Ecto neural progenitor cell (in vitro differentiated cells): ENCODE results near the gene SLF1.

Experiments
- DNase-seq: peaks from one replicate; pipeline ENCODE4 v3.0.0-alpha.2; 2018; ENCODE audit warnings: low spot score

The SLF1 gene

DNA sequence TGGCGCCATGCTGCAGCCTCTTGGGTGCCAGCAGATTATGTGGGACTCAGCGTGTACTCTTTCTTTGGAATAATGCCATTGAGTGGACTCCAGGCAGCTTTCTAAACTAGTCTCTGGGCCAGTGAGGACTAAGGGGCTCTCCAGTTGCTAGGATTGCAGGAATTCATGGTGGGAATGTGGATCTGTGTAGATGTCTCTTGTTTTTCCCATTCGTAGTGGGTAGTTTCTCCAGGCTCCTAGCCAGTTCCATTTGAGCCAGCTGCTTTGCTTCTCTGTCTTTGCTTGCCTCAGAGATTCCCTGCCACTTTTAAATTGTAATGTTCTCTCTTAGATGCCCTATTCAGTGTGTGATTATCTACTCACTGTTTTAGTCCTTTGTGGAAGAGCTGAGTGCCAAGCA, 42.6 kb downstream of the SLF1 start:
- DNase-seq: no peak

DNA sequence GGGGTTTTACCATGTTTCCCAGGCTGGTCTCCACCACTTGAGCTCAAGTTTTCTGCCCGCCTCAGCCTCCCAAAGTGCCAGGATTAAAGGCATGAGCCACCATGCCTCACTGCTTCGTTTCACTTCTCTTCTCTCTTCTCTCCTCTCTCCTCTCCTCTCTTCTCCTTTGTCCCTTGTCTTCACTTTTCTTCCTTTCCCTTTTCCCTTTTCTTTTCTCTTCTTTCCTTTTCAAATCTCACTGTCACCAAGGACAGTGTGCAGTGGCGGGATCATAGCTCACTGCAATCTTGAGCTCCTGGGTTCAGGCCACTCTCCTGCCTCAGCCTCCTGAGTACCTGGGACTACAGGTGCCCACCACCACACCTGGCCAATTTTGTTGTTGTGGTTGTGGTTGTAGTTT, 49.5 kb downstream of the SLF1 start:
- no peak for DNase-seq

DNA sequence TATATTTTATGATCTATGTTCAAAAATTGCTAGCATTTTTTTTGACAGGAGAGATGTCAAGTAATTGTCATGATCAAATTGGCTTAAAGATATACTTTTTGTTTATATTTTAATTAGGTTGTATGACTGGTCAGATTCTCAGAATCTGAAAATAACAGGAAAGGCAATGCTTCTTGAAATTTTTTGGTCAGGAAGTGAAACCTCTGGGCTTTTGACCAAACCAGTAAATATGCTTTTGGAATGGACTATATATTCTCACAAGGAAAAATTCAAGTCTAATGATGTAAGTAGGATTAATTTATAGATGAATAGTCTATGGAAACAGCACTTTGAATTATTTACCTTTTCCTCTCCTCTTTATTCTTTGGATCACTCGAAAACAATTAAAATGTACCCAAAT, 52.3 kb downstream of the SLF1 start:
- no peak for DNase-seq

DNA sequence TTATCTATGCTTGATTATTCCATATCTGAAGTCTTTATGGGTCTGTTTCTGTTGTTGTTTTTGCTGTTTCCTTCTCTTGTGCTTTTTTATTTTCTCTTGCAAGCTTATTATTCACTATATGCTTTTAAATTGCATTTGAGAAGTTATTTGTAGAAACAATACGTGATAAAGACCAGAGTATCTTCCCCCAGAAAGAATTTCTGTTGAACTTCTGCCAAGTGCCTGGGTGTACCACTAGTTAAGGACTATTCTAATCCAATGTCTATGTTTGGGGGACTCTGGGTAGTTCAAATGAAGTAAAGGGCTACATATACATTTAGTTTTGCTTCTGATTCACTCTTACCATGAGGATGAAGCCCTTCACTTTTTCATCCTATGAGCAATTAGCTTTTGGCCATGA, 54.3 kb downstream of the SLF1 start:
- DNase-seq: no peak

DNA sequence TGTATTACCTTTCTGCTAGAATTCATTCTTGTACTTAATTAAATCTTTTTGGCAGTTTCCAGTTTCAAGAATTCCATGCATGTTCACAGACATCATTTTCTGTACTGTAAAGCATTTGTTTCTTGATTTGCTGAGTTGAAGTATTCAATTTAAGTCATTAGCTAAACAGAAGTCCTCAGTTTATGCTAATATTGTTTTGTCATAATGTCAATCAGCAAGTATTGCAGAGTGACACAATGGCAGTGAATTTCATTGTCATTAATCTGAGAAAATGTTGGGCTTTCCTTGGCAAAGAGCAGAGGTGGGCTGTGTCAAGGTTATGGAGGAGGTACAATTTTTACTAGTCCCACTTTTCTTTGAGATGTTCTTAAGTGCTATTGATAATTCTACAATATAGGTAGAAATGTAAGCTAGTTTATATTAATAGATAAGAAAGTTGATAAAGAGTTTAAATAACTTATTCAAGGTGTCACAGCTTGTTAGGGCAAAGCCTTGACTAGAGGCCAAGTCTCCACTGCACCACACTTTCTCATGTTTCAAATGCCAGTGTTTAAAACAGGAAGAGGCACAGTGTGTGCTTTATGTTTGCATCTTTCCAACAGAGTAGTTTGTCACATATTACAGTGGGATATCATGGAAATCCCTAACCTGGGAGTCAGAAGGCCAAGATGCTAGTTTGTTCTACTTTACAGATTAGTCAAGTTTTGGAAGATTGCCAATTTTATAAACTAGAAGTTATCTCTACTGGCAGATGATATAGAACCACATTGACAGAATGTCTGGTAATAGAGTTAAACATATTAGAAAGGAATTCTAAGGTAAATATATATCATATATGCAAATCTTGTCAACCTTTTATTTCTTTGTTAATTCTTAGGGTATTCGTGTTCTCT, 56.3 kb downstream of the SLF1 start:
- DNase-seq: no peak

DNA sequence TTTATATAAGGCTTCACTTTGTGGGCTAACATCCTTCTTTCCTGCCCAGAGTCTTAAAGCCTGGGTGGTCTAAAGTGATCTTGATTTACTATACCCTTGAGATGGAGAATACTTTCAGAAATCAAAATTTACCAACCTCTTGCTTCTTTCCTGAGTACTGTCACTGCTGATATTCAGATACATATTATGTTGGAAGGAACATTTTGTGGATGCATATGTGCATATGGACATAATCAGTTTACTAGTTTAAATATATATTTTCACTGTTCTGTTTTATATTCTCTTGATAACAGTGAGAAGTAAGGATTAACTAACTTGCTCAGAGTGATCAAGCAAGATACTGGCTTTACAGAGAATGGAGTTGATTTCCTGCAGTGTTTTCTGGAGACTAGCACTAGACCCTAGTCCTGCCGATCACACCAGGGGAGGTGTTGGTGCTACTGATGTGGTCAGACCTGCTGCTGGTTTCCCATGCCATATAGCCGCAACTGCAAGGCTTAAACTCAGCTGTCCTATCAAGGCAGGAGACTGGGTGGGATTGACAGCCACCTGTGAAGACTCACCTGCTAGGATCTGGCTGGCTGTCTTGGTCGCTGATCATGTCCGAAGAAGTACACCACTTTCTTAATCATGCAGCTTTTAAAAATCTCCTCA, 57.6 kb downstream of the SLF1 start:
- DNase-seq: no peak

DNA sequence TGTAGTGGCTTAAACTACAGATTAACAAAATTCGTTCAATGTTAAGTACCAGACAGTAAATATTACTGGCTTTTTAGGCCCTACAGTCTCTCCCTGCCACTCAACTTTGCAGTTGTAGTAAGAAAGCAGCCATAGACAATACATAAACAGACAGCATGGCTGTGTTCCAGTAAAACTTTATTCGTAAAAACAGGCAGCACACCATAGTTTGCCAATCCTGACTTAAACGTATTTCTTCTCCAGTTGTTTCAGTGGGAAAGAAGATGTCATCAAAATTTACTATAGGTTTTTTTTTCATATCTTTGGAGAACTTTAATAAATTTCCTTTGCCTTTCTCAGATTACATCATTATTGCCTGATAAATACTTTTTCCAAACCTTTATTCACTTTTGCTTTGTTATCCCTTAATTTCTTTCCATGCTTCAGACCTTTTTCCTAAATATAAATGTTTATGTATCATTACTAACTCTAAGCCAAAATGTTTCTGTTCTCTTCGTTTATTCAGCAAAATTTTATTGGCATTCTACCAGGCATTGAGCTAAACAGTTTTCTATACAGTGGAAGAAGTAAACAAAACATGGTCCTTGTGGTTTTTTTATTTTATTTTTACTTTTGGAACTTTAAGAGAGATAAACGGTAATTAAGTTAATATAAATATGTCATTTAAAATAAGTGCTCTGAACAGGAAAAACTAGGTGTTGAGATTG, 64.5 kb downstream of the SLF1 start:
- DNase-seq: no peak

DNA sequence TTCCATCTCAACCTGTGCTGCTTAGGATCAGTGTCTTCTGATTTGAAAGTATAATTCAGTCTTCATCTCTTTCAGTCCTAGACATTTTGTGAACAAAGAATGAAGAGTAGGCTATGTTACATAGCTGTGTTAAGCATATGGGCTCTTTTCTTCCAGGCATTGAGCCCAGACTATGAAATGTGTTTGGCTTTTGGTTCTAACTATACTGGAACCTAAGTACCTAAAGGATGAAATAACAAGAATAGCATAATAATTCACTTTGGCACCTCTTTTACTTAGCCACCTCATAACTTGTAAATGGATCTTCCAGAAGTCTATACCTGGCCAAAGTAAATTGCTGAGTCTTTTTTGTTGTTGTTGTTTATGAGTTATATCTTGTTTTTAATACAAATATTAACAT, 71.4 kb downstream of the SLF1 start:
- DNase-seq: no peak

DNA sequence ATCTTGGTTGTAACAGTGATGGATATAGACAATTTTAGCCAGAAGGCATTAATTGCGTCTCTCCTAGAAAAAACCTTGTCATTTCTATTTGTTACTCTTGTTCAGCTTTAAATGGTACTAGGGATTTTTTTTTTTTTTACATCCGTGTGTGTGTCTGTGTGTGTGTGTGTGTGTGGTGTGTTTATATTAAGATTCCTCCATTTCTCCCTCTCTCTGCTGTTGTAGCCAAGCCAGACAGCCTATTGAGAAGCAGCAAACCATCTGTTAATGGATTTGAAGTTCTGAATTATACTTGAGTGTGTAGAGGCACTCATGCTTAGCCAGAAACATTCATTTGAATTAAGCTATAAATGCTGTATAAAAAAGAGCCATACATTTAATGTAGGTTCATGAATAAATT, 72.3 kb downstream of the SLF1 start:
- no peak for DNase-seq

DNA sequence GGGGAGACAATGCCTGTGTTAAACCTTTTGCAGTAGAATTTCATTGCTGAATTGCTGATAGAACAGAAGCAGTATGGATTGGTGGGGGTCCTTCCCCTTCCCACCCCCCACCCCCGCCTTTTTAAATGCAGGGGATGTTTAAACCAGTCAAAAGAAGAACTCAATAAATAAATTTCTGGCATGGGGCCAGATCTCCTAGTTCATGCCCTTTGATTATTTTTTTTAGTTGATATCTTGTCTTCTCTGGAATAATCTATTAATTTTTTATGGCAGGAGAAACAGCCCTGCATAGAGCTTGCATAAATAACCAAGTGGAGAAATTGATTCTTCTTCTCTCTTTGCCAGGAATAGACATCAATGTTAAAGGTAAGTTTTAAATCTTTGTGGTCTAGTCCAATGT, 72.8 kb downstream of the SLF1 start:
- DNase-seq: no peak

DNA sequence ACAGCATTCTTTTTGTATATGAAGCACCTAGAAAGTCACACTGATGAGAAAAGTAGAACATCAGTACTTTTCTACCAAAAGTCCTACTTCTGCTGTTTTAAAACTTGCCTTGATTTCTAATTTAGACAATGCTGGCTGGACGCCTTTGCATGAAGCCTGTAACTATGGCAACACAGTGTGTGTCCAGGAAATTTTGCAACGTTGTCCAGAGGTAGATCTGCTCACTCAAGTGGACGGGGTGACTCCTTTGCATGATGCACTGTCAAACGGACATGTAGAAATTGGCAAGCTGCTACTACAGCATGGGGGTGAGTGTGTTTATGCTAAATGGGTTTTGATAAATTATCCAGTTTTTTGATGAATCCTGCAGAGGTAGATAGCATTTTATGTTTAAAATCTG, 73.5 kb downstream of the SLF1 start:
- no peak for DNase-seq

DNA sequence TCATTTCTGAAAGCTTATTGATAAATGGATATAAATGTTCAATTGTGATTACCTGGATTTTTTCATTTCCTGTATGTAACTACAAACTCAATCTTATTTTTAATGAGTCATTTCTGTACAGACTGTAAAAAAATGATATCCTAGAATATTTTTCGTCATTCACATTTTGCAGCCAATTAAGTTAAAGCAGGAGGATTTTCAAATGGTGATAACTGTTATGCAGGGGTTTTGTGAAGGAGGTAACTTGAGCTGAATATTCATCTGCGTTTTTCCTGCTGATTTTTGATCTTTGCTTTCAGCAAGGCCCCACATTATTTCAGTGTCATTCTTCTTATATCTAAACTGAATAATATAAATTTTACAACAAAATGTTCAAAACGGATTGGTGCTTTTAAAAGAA, 74.1 kb downstream of the SLF1 start:
- no peak for DNase-seq

DNA sequence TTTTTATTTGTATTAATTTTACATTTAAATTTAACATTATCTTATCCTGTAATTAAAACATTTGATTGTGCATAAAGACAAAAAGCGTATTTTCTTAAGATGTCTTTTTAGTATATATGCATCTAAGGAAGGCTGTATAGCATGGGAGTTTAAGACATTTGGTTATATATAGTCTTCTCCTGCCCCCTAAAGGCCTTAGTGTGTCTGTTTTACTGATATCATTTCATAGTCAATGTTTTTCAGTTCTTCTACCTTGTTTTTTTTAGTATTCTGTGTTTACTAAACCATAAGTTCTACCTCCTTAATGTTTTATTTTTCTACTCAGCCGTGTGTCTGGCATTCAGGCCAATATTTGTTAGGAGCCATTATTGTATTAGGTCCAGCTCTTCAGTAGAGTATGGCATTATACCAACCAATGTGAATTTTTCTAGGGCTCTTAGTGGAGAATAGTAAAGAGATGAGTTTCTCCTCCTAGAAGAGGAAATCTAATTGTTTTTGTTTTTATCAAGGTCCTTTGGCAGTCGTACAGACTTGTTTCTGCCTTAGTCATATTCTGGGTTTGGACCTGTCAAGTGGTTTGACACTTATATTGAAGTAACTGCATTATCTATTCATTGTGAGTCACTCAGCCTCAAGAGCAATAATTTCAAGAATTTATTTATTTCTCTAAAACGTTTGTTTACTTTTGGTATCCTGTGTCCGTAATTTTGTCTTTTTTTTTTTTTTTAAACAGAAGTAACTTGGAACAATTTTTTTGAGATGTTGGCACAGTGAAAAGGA, 74.8 kb downstream of the SLF1 start:
- no peak for DNase-seq

DNA sequence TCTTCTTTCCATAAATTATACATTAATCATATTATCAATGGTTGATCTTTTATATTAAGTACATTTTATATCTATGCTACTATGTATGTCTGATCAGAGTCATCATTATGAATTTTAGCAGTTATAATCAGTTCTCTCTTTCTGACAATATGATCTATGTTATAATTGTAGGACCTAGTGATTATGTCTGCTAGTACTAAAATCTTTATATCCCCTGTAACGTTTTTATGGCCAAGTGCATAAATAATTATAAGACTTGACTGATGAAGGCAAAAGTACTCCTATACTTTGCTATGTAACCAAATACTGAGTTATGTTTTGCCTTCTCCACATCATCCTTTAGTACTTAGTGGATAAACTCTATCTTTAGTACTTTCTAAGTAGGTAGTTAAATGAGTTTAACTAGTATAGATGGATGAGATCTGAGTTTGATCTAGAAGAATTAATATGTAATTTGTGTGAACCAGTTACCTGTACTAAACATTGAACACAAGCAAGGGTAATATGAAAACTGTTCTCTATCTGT, 75.4 kb downstream of the SLF1 start:
- DNase-seq: no peak

DNA sequence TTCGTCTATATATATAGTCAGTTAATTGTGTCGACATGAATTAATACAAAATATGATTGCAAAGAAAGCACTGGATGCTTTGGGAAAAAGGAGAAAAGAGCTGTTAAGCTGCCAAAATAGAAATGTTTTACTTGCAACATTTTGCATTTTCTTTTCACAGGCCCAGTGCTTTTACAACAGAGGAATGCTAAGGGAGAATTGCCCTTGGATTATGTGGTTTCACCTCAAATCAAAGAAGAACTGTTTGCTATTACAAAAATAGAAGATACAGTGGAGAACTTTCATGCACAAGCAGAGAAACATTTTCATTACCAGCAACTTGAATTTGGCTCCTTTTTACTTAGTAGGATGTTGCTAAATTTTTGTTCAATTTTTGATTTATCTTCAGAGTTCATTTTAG, 76.2 kb downstream of the SLF1 start:
- no peak for DNase-seq

DNA sequence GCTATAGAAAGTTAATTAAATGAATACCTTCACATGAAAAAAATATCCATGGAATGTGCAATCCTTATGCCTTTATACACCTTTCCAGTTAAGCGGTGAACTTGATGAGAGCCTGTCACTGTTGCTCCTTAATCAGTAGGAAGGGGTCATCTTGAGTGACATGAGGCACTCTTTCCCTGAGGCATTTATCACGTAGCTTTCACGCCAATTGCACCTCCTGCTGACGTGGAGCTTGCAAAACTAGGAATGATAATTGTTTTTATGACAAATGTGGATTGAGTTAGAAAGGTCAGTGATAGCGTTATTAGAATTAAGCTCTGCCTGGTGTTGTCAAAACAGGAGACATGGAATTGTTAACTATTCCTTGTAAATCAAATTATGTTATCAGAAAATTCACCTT, 79.7 kb downstream of the SLF1 start:
- DNase-seq: no peak

DNA sequence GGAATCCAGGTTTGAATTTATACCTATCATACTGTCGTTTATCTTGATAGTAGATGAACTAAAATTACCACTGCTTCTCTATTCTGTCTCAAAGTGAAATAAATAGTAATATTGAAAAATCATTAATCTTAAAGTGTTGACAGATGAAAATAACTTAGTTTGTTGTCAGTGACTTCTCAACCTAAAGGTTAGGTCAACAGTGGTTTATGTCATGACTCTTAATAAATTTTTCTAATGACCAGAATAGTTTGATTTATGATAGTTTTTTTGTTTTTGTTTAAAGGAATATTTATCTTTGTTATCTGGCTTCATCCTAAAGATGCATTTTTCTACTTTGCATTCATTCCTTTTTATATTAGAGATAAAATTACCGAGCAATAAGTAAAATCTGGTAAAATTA, 81.1 kb downstream of the SLF1 start:
- no peak for DNase-seq

DNA sequence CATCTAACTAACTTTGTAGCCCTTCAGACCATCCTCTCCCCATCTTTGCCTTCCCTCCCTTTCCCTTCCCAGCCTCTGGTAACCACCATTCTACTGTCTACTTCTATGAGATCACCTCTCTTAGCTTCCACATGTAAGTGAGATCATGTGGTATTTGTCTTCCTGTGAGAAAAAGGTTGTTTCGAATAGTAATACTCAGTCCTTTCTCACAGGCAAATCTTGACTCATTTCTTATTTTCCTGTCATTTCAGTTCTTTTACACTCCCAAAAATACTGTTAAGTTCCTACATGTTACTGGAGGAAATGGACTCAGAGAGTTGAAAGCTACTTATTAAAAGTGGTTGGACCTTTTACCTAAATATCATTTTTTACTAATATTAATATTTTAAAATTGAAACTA, 82.1 kb downstream of the SLF1 start:
- no peak for DNase-seq

DNA sequence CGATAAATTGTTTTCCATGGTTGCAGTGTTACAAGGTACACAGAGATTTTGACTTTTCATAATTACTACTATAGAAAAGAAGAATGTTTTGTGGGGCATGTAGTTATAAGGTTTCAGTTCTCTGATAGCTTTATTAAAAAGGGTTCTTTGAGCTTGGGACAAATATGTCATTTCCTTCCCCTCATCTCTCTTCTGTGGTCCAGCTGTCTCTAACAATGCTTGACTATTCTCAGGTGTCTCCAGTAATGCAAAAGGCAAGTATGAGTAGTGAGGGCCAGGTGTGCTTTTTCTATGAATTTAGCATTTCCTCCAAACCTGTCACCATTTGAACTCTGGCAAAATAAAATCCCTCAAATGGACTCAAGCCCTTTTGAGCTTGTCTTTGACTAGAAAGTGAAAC, 84.3 kb downstream of the SLF1 start:
- no peak for DNase-seq

DNA sequence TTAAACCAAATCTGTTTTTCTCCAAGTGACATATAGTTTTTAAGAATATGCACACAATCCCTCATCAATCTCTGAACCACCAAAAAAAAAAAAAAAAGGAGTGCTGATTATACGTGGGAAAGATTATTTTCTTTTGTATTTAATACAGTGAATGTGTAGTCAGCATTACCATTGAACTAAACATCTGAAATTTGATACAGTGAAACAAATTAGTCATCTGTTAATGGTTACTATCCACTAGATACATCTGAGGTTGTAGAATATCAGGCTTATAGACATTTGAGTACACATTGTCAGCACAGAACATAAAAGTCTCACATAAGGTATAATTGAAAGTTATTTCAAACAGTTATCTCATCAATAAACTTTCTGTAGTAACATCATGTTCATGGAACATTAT, 87.0 kb downstream of the SLF1 start:
- no peak for DNase-seq

DNA sequence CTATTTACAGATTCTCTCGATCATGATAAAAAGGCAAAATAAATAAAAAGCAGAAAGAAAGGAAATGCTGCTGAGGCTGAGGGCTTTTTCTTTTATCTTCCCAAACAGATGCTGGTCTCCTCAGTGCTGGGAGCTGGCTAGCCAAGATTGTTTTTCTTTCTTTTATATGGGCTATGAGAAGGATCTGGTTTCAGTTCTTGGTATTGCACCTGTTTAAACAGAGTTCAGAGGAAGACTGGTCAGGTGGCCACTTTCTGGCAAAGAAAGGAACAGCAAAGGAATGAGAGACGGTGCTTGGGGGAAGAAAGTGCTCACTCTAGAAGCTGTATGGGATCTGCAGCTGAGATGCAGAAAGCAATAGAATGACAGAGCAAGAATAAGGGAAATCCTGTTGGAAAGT, 88.9 kb downstream of the SLF1 start:
- no peak for DNase-seq

DNA sequence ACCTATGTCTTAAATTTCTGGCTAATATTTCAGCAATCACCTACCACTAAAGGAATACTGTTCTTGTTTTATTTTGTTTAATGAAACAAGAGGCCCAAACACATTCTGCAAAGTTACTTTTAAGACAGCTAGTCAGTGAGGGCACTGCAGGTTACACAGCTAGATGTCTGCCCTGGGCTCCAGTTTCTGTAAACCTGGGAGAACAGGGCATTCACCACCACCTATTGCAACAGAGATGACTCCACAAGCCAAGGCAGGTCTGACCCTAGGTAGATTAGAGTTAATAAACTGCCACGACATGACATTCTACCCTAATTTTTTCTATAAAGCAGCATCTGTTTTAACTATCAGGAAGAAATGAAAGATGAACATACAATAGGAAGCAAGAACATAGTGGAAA, 90.8 kb downstream of the SLF1 start:
- DNase-seq: no peak
